H1 (cell line): ENCODE results near the gene NRXN3.

Source experiments
- ATF2 ChIP-seq: IDR thresholded peaks from 2 replicates; pipeline ENCODE4 v1.6.1; 2012; ENCODE audit warnings: low read length, inconsistent platforms
- CBX5 ChIP-seq: fragments of 300-800, 300-1000 bp; sonication (generic); IDR thresholded peaks from 2 replicates; pipeline ENCODE4 v1.7.1; 2016; ENCODE audit warnings: antibody characterized with exemption, low read length, low read depth
- CBX8 ChIP-seq: fragments of 300-800, 300-1000 bp; sonication (generic); IDR thresholded peaks from 2 replicates; pipeline ENCODE4 v1.7.1; 2016; ENCODE audit warnings: low read depth, low read length, borderline replicate concordance
- CHD2 ChIP-seq: IDR thresholded peaks from 2 replicates; pipeline ENCODE4 v1.6.1; 2012; ENCODE audit warnings: low read length, improper control_type of control experiment
- CREB1 ChIP-seq: IDR thresholded peaks from 2 replicates; pipeline ENCODE4 v1.6.1; 2012; ENCODE audit warnings: inconsistent platforms
- CTCF ChIP-seq, 3 experiments: IDR thresholded peaks; 1 replicate in 2 of 3; 2 replicates in 1 of 3; pipeline versions ENCODE4 v1.5.1 to v1.6.1; 2011; ENCODE audit warnings: low read length in 3 of 3, mild to moderate bottlenecking in 3 of 3, inconsistent platforms in 2 of 3, low read depth in 1 of 3, moderate library complexity in 1 of 3; ENCODE audit not compliant: insufficient read depth in 1 of 3; ENCODE audit errors: control extremely low read depth in 1 of 3
- EP300 ChIP-seq, 2 experiments: IDR thresholded peaks; 1 replicate in 1 of 2; 2 replicates in 1 of 2; pipeline ENCODE4 v1.6.1; 2011 to 2012; ENCODE audit warnings: low read depth in 2 of 2, low read length in 2 of 2, mild to moderate bottlenecking in 2 of 2, borderline replicate concordance in 1 of 2, inconsistent platforms in 1 of 2, moderate library complexity in 1 of 2
- KDM5A ChIP-seq: fragments of 200-600 bp; IDR thresholded peaks from 2 replicates; pipeline ENCODE4 v1.7.1; 2012; ENCODE audit warnings: mild to moderate bottlenecking, low read length, inconsistent platforms, mixed read lengths
- POLR2A ChIP-seq, 2 experiments: IDR thresholded peaks; 1 replicate in 1 of 2; 2 replicates in 1 of 2; pipeline ENCODE4 v1.6.1; 2011; ENCODE audit warnings: low read depth in 2 of 2, low read length in 2 of 2, mild to moderate bottlenecking in 2 of 2; ENCODE audit errors: control extremely low read depth in 1 of 2
- POLR2AphosphoS5 ChIP-seq: IDR thresholded peaks from 2 replicates; pipeline ENCODE4 v1.6.1; 2011; ENCODE audit warnings: low read depth, low read length
- SIN3A ChIP-seq, 2 experiments: IDR thresholded peaks in 1 of 2; conservative IDR thresholded peaks in 1 of 2; 2 replicates each; pipeline ENCODE4 v1.6.1; 2011 to 2012; ENCODE audit warnings: low read length in 2 of 2, improper control_type of control experiment in 1 of 2, low read depth in 1 of 2, mild to moderate bottlenecking in 1 of 2
- USF2 ChIP-seq: IDR thresholded peaks from 2 replicates; pipeline ENCODE4 v1.6.1; 2011; ENCODE audit warnings: low read length, improper control_type of control experiment
- YY1 ChIP-seq: IDR thresholded peaks from 2 replicates; pipeline ENCODE4 v1.6.1; 2011; ENCODE audit warnings: low read depth, mild to moderate bottlenecking, low read length
- ZNF274 ChIP-seq: IDR thresholded peaks from 2 replicates; pipeline ENCODE4 v1.7.0; 2012; ENCODE audit warnings: low read length, borderline replicate concordance; ENCODE audit errors: extremely low read depth

GRCh38 chr14:79370969-79371368 lies 1200.8 kb downstream of the NRXN3 start:
- TF ChIP-seq ATF2 (no peak), USF2 (no peak), POLR2AphosphoS5 (no peak), SIN3A (conservative IDR thresholded peaks at IDR 0.05 in 1 of 2, IDR thresholded peaks at IDR 0.05 in 1 of 2; ENCODE audit: low read depth in 1 of 2, low read length in 2 of 2) (no peak), CTCF (IDR thresholded peaks at IDR 0.05; ENCODE audit: control extremely low read depth in 1 of 3, insufficient read depth in 1 of 3, low read depth in 1 of 3, low read length in 3 of 3) (no peak), KDM5A (no peak), CBX8 (no peak), YY1 (no peak), CBX5 (no peak), ZNF274 (no peak), CHD2 (no peak), CREB1 (no peak), EP300 (IDR thresholded peaks at IDR 0.05; ENCODE audit: borderline replicate concordance in 1 of 2, low read depth in 2 of 2, low read length in 2 of 2) (no peak), POLR2A (IDR thresholded peaks at IDR 0.05; ENCODE audit: control extremely low read depth in 1 of 2, low read depth in 2 of 2, low read length in 2 of 2) (no peak)
